Sigmoid colon (tissue), 4 donors: Measurements from ENCODE around the gene EFCAB7.

Experiments used
- POLR2A ChIP-seq, 2 donors: fragments of 450-650 bp; IDR thresholded peaks; one replicate each; pipeline ENCODE4 v1.6.1; 2016; ENCODE audit warnings: antibody characterized with exemption in 2 of 2, mild to moderate bottlenecking in 2 of 2, moderate library complexity in 2 of 2
- POLR2AphosphoS5 ChIP-seq, 4 donors: sonication (generic); formaldehyde crosslinking; IDR thresholded peaks; one replicate each; pipeline ENCODE4 v1.6.1; 2017; ENCODE audit warnings: antibody characterized with exemption in 4 of 4
- TF ChIP-seq, protein P1 (sequence below), 4 experiments: fragments of 450-650 bp in 3 of 4; fragments of 200-600 bp in 1 of 4; IDR thresholded peaks; one replicate each; pipeline ENCODE4 v1.5.1; 2016 to 2019; ENCODE audit warnings: antibody characterized with exemption in 4 of 4, mild to moderate bottlenecking in 3 of 4, moderate library complexity in 2 of 4

DNA sequence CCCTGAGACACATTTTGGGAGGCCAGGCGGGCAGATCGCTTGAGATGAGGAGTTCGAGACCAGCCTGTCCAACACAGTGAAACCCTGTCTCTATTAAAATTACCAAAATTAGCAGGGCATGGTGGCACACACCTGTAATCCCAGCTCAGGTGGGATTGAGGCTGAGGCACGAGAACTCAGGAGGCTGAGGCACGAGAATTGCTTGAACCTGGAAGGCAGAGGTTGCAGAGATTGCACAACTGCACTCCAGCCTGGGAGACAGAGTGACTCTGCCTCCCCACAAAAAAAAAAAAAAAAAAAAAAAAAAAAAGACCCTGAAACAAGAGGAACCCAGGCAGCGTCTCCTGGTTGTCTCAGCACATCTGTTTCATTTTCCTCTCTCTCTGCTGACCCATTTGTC, 94.1 kb downstream of the EFCAB7 start:
- TF ChIP-seq, protein P1, sequence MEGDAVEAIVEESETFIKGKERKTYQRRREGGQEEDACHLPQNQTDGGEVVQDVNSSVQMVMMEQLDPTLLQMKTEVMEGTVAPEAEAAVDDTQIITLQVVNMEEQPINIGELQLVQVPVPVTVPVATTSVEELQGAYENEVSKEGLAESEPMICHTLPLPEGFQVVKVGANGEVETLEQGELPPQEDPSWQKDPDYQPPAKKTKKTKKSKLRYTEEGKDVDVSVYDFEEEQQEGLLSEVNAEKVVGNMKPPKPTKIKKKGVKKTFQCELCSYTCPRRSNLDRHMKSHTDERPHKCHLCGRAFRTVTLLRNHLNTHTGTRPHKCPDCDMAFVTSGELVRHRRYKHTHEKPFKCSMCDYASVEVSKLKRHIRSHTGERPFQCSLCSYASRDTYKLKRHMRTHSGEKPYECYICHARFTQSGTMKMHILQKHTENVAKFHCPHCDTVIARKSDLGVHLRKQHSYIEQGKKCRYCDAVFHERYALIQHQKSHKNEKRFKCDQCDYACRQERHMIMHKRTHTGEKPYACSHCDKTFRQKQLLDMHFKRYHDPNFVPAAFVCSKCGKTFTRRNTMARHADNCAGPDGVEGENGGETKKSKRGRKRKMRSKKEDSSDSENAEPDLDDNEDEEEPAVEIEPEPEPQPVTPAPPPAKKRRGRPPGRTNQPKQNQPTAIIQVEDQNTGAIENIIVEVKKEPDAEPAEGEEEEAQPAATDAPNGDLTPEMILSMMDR (IDR thresholded peaks at IDR 0.05) = no peak
- no peak for TF ChIP-seq POLR2AphosphoS5 (IDR thresholded peaks at IDR 0.05)
- no peak for TF ChIP-seq POLR2A (IDR thresholded peaks at IDR 0.05)
